GM19468 (cell line): ENCODE data around the gene ZNF503.
"Not testable (repeated sequence)": the region's sequence is repeated elsewhere in the genome, so short reads cannot be mapped to it uniquely, and the experiment has no call there.

ENCODE experiments used
- ATAC-seq: cut with Tn5 transposase; IDR thresholded peaks from one replicate; pipeline ENCODE4 v1.9.1; 2021; ENCODE audit warnings: mild to moderate bottlenecking, moderate library complexity, moderate number of reproducible peaks; ENCODE audit not compliant: unreplicated experiment; ENCODE audit errors: extremely low read depth

ZNF503 gene

GRCh38 chr10:75397496-75398199 is 3.9 kb downstream of the ZNF503 start:
- no peak for ATAC-seq

- ATAC-seq, result no peak
These were observed 4.7 kb downstream of the ZNF503 start for GRCh38 chr10:75396631-75397495.

- ATAC-seq, result no peak
These were observed 5.5 kb downstream of the ZNF503 start for GRCh38 chr10:75395932-75396630.

GRCh38 chr10:75395066-75395931 is 6.3 kb downstream of the ZNF503 start:
- no peak for ATAC-seq

- no peak for ATAC-seq
These were observed 7.3 kb downstream of the ZNF503 start for GRCh38 chr10:75394221-75394620.

- no peak for ATAC-seq
These were observed 8.8 kb downstream of the ZNF503 start for GRCh38 chr10:75392744-75393143.

- ATAC-seq, result no peak
These were observed 9.3 kb downstream of the ZNF503 start for GRCh38 chr10:75392271-75392670.

GRCh38 chr10:75390178-75390577 is 11.4 kb downstream of the ZNF503 start:
- no peak for ATAC-seq

- no peak for ATAC-seq
These were observed 13.5 kb downstream of the ZNF503 start for GRCh38 chr10:75388082-75388481.

- ATAC-seq, result no peak
These were observed 15.4 kb downstream of the ZNF503 start for GRCh38 chr10:75386128-75386527.

GRCh38 chr10:75379817-75380216 is 21.7 kb downstream of the ZNF503 start:
- ATAC-seq, result no peak

GRCh38 chr10:75379212-75379724 is 22.3 kb downstream of the ZNF503 start:
- ATAC-seq, result no peak

GRCh38 chr10:75378379-75378778 is 23.2 kb downstream of the ZNF503 start:
- ATAC-seq, result no peak

GRCh38 chr10:75377869-75378268 is 23.7 kb downstream of the ZNF503 start:
- ATAC-seq, result no peak

GRCh38 chr10:75375838-75376237 is 25.7 kb downstream of the ZNF503 start:
- ATAC-seq, result peak; percentile 81

- ATAC-seq, result no peak
These were observed 30.6 kb downstream of the ZNF503 start for GRCh38 chr10:75371010-75371409.

GRCh38 chr10:75369838-75370237 is 31.7 kb downstream of the ZNF503 start:
- not testable (repeated sequence) for ATAC-seq

GRCh38 chr10:75367901-75368300 is 33.7 kb downstream of the ZNF503 start:
- ATAC-seq, result no peak

- ATAC-seq, result no peak
These were observed 34.5 kb downstream of the ZNF503 start for GRCh38 chr10:75367021-75367487.

GRCh38 chr10:75363431-75363830 is 38.1 kb downstream of the ZNF503 start:
- ATAC-seq, result no peak
